K562 (cell line): ENCODE measurements around the gene CDC42BPB. TPM values are rescaled to one million over a fixed set of nuclear protein-coding genes. Genes with fewer than 3 reads are reported as not detected.

Source experiments
- CAMTA2 ChIP-seq: fragments of 250-450 bp; sonication (Bioruptor Pico); conservative IDR thresholded peaks from 2 replicates; pipeline ENCODE4 v1.5.1; 2022
- CBX5 ChIP-seq: IDR thresholded peaks from 2 replicates; pipeline ENCODE4 v1.6.1; 2014; ENCODE audit warnings: low read depth, borderline replicate concordance
- CC2D1A ChIP-seq: fragments of 450-650 bp; IDR thresholded peaks from 2 replicates; pipeline ENCODE4 v1.6.1; 2017; ENCODE audit warnings: mild to moderate bottlenecking
- DACH1 ChIP-seq: fragments of 450-650 bp; IDR thresholded peaks from 2 replicates; pipeline ENCODE4 v1.6.1; 2018; ENCODE audit not compliant: partially characterized antibody
- E2F4 ChIP-seq: sonication (generic); formaldehyde crosslinking; IDR thresholded peaks from 2 replicates; pipeline ENCODE4 v1.8.0; 2022; ENCODE audit warnings: mild to moderate bottlenecking, low read depth, missing genetic modification reagents
- GABPB1 ChIP-seq: sonication (generic); formaldehyde crosslinking; IDR thresholded peaks from 2 replicates; pipeline ENCODE4 v1.8.0; 2022; ENCODE audit warnings: mild to moderate bottlenecking, missing genetic modification reagents
- HEY1 ChIP-seq: fragments of 250-450 bp; sonication (Bioruptor Pico); IDR thresholded peaks from 2 replicates; pipeline ENCODE4 v1.5.0; 2020; ENCODE audit warnings: mild to moderate bottlenecking, moderate library complexity, borderline replicate concordance
- MAFF ChIP-seq: IDR thresholded peaks from 2 replicates; pipeline ENCODE4 v1.6.1; 2012; ENCODE audit warnings: low read length, improper control_type of control experiment
- NFIC ChIP-seq: fragments of 450-650 bp; IDR thresholded peaks from 2 replicates; pipeline ENCODE4 v1.6.1; 2017; ENCODE audit warnings: mild to moderate bottlenecking, inconsistent platforms
- NFXL1 ChIP-seq: fragments of 450-650 bp; formaldehyde crosslinking; IDR thresholded peaks from 2 replicates; pipeline ENCODE4 v1.4.0; 2021; ENCODE audit warnings: mild to moderate bottlenecking
- PHB ChIP-seq: fragments of 250-450 bp; sonication (Bioruptor Pico); IDR thresholded peaks from 2 replicates; pipeline ENCODE4 v1.5.0; 2021
- ZKSCAN1 ChIP-seq: fragments of 150-350 bp; IDR thresholded peaks from 2 replicates; pipeline ENCODE4 v1.6.1; 2016; ENCODE audit warnings: low read depth, low read length
- ZNF274 ChIP-seq: IDR thresholded peaks from 2 replicates; pipeline ENCODE4 v1.6.1; 2011; ENCODE audit warnings: low read depth, mild to moderate bottlenecking, low read length, moderate library complexity, borderline replicate concordance
- ZNF384 ChIP-seq: IDR thresholded peaks from 2 replicates; pipeline ENCODE4 v1.6.1; 2012; ENCODE audit warnings: low read depth, low read length, improper control_type of control experiment
- ZNF707 ChIP-seq: fragments of 250-450 bp; sonication (Bioruptor Pico); conservative IDR thresholded peaks from 2 replicates; pipeline ENCODE4 v1.8.0; 2022; ENCODE audit warnings: inconsistent platforms, mild to moderate bottlenecking, moderate library complexity
- polyA plus RNA-seq, 8 experiments: library from polyadenylated mRNA; depleted of rRNA in 4 of 8; stranded (reverse) in 5 of 8; unstranded in 3 of 8; fragments of >200 nt; fragmentation: Nextera tagmentation in 2 of 8; fragmentation: Illumina TruSeq in 1 of 8; extraction: Ambion mirVana in 2 of 8; extraction: Trizol in 1 of 8; gene quantifications; 2 replicates each; pipeline versions ENCODE4 v1.2.1 to v1.2.3, GENCODE V29; 2011 to 2014; ENCODE audit warnings: inconsistent platforms in 1 of 8, missing spikeins in 1 of 8
- total RNA-seq, 7 experiments: library from RNA; depleted of rRNA in 6 of 7; stranded (reverse); fragments of >200 nt in 6 of 7; fragmentation: Illumina TruSeq in 2 of 7; extraction: Trizol in 2 of 7; gene quantifications; 2 replicates each; pipeline versions ENCODE4 v1.2.1 to v1.2.3, GENCODE V29; 2011 to 2021; ENCODE audit warnings: low replicate concordance in 1 of 7

CDC42BPB gene
- total and polyA plus RNA-seq, 9 of the 15 experiments (the other 6 are each of a cell fraction or from before 2014, with no cell fraction given) = 0.07 to 24.3 (median 12.6) TPM

GRCh38 chr14:103078420-103078749 lies 21.0 kb upstream of the CDC42BPB start (continued):
- TF ChIP-seq E2F4 (CRISPR knock-in tag) (no peak), CC2D1A (no peak), ZKSCAN1 (no peak), NFIC (peak; percentile 98), PHB (CRISPR knock-in tag) (no peak), ZNF707 (CRISPR knock-in tag) (no peak), ZNF274 (no peak), CBX5 (no peak), GABPB1 (CRISPR knock-in tag) (no peak), ZNF384 (peak; percentile 75), CAMTA2 (CRISPR knock-in tag) (no peak), MAFF (no peak), DACH1 (no peak), NFXL1 (CRISPR knock-in tag) (no peak), HEY1 (no peak)
